ENCODE measurements around the gene DIPK1A.

Gene DIPK1A

GRCh38 chr1:92857817-92858216 is 103.4 kb downstream of the DIPK1A start:
- Histone ChIP-seq H3K27ac (ENCODE audit: low read depth, low read length) (no peak overlapping the region), H3K36me3 (ENCODE audit: insufficient read depth, low read length) (no peaks in the 10 kb centered on the region), H3K9ac (ENCODE audit: low read length) (no peak overlapping the region), H3K27me3 (ENCODE audit: control insufficient read depth in 1 of 2, insufficient read depth in 2 of 2, low read length in 2 of 2) (no peaks in the 10 kb centered on the region), H3K4me3 (ENCODE audit: low read depth in 1 of 2, low read length in 2 of 2) (no peak overlapping the region), H3K9me3 (ENCODE audit: low read length) (no peaks in the 10 kb centered on the region), H3K4me1 (ENCODE audit: insufficient read depth, low read length) (no peaks in the 10 kb centered on the region)

GRCh38 chr1:92855236-92855635 is 106.0 kb downstream of the DIPK1A start:
- H3K27me3 ChIP-seq (ENCODE audit: control insufficient read depth in 1 of 2, insufficient read depth in 2 of 2, low read length in 2 of 2): no peaks in the 10 kb centered on the region
- H3K27ac ChIP-seq (ENCODE audit: low read depth, low read length): no peak overlapping the region
- peaks cover 5% of the 10 kb centered on the region for H3K36me3 ChIP-seq (ENCODE audit: insufficient read depth, low read length)
- H3K4me1 ChIP-seq (ENCODE audit: insufficient read depth, low read length): no peaks in the 10 kb centered on the region
- H3K9me3 ChIP-seq (ENCODE audit: low read length): no peaks in the 10 kb centered on the region
- H3K4me3 ChIP-seq (ENCODE audit: low read depth in 1 of 2, low read length in 2 of 2): no peak overlapping the region
- no peak overlapping the region for H3K9ac ChIP-seq (ENCODE audit: low read length)

GRCh38 chr1:92854101-92854785 is 107.0 kb downstream of the DIPK1A start:
- Histone ChIP-seq H3K36me3 (ENCODE audit: insufficient read depth, low read length) (peaks cover 8% of the 10 kb centered on the region), H3K27ac (ENCODE audit: low read depth, low read length) (no peak overlapping the region), H3K9me3 (ENCODE audit: low read length) (no peaks in the 10 kb centered on the region), H3K27me3 (ENCODE audit: control insufficient read depth in 1 of 2, insufficient read depth in 2 of 2, low read length in 2 of 2) (no peaks in the 10 kb centered on the region), H3K4me3 (ENCODE audit: low read depth in 1 of 2, low read length in 2 of 2) (no peak overlapping the region), H3K4me1 (ENCODE audit: insufficient read depth, low read length) (no peaks in the 10 kb centered on the region), H3K9ac (ENCODE audit: low read length) (no peak overlapping the region)

GRCh38 chr1:92853299-92853698 is 108.0 kb downstream of the DIPK1A start:
- no peaks in the 10 kb centered on the region for H3K9me3 ChIP-seq (ENCODE audit: low read length)
- H3K4me1 ChIP-seq (ENCODE audit: insufficient read depth, low read length): no peaks in the 10 kb centered on the region
- H3K4me3 ChIP-seq (ENCODE audit: low read depth in 1 of 2, low read length in 2 of 2): no peak overlapping the region
- no peaks in the 10 kb centered on the region for H3K27me3 ChIP-seq (ENCODE audit: control insufficient read depth in 1 of 2, insufficient read depth in 2 of 2, low read length in 2 of 2)
- no peak overlapping the region for H3K9ac ChIP-seq (ENCODE audit: low read length)
- no peak overlapping the region for H3K27ac ChIP-seq (ENCODE audit: low read depth, low read length)
- peaks cover 8% of the 10 kb centered on the region for H3K36me3 ChIP-seq (ENCODE audit: insufficient read depth, low read length)

GRCh38 chr1:92851729-92852128 is 109.5 kb downstream of the DIPK1A start:
- peaks cover 8% of the 10 kb centered on the region for H3K36me3 ChIP-seq (ENCODE audit: insufficient read depth, low read length)
- no peak overlapping the region for H3K27ac ChIP-seq (ENCODE audit: low read depth, low read length)
- no peak overlapping the region for H3K9ac ChIP-seq (ENCODE audit: low read length)
- no peaks in the 10 kb centered on the region for H3K9me3 ChIP-seq (ENCODE audit: low read length)
- no peak overlapping the region for H3K4me3 ChIP-seq (ENCODE audit: low read depth in 1 of 2, low read length in 2 of 2)
- no peaks in the 10 kb centered on the region for H3K4me1 ChIP-seq (ENCODE audit: insufficient read depth, low read length)
- H3K27me3 ChIP-seq (ENCODE audit: control insufficient read depth in 1 of 2, insufficient read depth in 2 of 2, low read length in 2 of 2): no peaks in the 10 kb centered on the region

GRCh38 chr1:92850019-92850418 is 111.2 kb downstream of the DIPK1A start:
- no peak overlapping the region for H3K27ac ChIP-seq (ENCODE audit: low read depth, low read length)
- no peak overlapping the region for H3K9ac ChIP-seq (ENCODE audit: low read length)
- H3K27me3 ChIP-seq (ENCODE audit: control insufficient read depth in 1 of 2, insufficient read depth in 2 of 2, low read length in 2 of 2): no peaks in the 10 kb centered on the region
- H3K4me1 ChIP-seq (ENCODE audit: insufficient read depth, low read length): no peaks in the 10 kb centered on the region
- H3K36me3 ChIP-seq (ENCODE audit: insufficient read depth, low read length): peaks cover 8% of the 10 kb centered on the region
- no peaks in the 10 kb centered on the region for H3K9me3 ChIP-seq (ENCODE audit: low read length)
- no peak overlapping the region for H3K4me3 ChIP-seq (ENCODE audit: low read depth in 1 of 2, low read length in 2 of 2)

GRCh38 chr1:92848201-92848600 is 113.1 kb downstream of the DIPK1A start:
- Histone ChIP-seq H3K9me3 (ENCODE audit: low read length) (no peaks in the 10 kb centered on the region), H3K27me3 (ENCODE audit: control insufficient read depth in 1 of 2, insufficient read depth in 2 of 2, low read length in 2 of 2) (no peaks in the 10 kb centered on the region), H3K9ac (ENCODE audit: low read length) (no peak overlapping the region), H3K4me3 (ENCODE audit: low read depth in 1 of 2, low read length in 2 of 2) (no peak overlapping the region), H3K4me1 (ENCODE audit: insufficient read depth, low read length) (no peaks in the 10 kb centered on the region), H3K36me3 (ENCODE audit: insufficient read depth, low read length) (peaks cover 18% of the 10 kb centered on the region), H3K27ac (ENCODE audit: low read depth, low read length) (no peak overlapping the region)

GRCh38 chr1:92845908-92846307 is 115.4 kb downstream of the DIPK1A start:
- Histone ChIP-seq H3K9me3 (ENCODE audit: low read length) (no peaks in the 10 kb centered on the region), H3K27ac (ENCODE audit: low read depth, low read length) (no peak overlapping the region), H3K36me3 (ENCODE audit: insufficient read depth, low read length) (peaks cover 38% of the 10 kb centered on the region), H3K9ac (ENCODE audit: low read length) (no peak overlapping the region), H3K4me1 (ENCODE audit: insufficient read depth, low read length) (no peaks in the 10 kb centered on the region), H3K27me3 (ENCODE audit: control insufficient read depth in 1 of 2, insufficient read depth in 2 of 2, low read length in 2 of 2) (no peaks in the 10 kb centered on the region), H3K4me3 (ENCODE audit: low read depth in 1 of 2, low read length in 2 of 2) (no peak overlapping the region)

- H3K27me3 ChIP-seq (ENCODE audit: control insufficient read depth in 1 of 2, insufficient read depth in 2 of 2, low read length in 2 of 2): no peaks in the 10 kb centered on the region
- no peaks in the 10 kb centered on the region for H3K9me3 ChIP-seq (ENCODE audit: low read length)
- H3K9ac ChIP-seq (ENCODE audit: low read length): no peak overlapping the region
- H3K4me3 ChIP-seq (ENCODE audit: low read depth in 1 of 2, low read length in 2 of 2): no peak overlapping the region
- H3K4me1 ChIP-seq (ENCODE audit: insufficient read depth, low read length): peaks cover 2% of the 10 kb centered on the region
- peaks cover 44% of the 10 kb centered on the region for H3K36me3 ChIP-seq (ENCODE audit: insufficient read depth, low read length)
- no peak overlapping the region for H3K27ac ChIP-seq (ENCODE audit: low read depth, low read length)
Measured at GRCh38 chr1:92844439-92844838, 116.8 kb downstream of the DIPK1A start.

- Histone ChIP-seq H3K9ac (ENCODE audit: low read length) (no peak overlapping the region), H3K36me3 (ENCODE audit: insufficient read depth, low read length) (peaks cover 49% of the 10 kb centered on the region), H3K4me3 (ENCODE audit: low read depth in 1 of 2, low read length in 2 of 2) (no peak overlapping the region)
Measured at GRCh38 chr1:92843429-92844352, 117.6 kb downstream of the DIPK1A start.

GRCh38 chr1:92843046-92843423 is 118.2 kb downstream of the DIPK1A start:
- no peak overlapping the region for H3K27ac ChIP-seq (ENCODE audit: low read depth, low read length)
- H3K9me3 ChIP-seq (ENCODE audit: low read length): no peaks in the 10 kb centered on the region
- H3K36me3 ChIP-seq (ENCODE audit: insufficient read depth, low read length): peaks cover 56% of the 10 kb centered on the region
- no peak overlapping the region for H3K9ac ChIP-seq (ENCODE audit: low read length)
- no peaks in the 10 kb centered on the region for H3K27me3 ChIP-seq (ENCODE audit: control insufficient read depth in 1 of 2, insufficient read depth in 2 of 2, low read length in 2 of 2)
- H3K4me3 ChIP-seq (ENCODE audit: low read depth in 1 of 2, low read length in 2 of 2): no peak overlapping the region
- H3K4me1 ChIP-seq (ENCODE audit: insufficient read depth, low read length): peaks cover 6% of the 10 kb centered on the region

More at GRCh38 chr1:92843429-92844352, 117.6 kb downstream of the DIPK1A start:
- H3K4me1 ChIP-seq (ENCODE audit: insufficient read depth, low read length): peaks cover 6% of the 10 kb centered on the region
- H3K9me3 ChIP-seq (ENCODE audit: low read length): no peaks in the 10 kb centered on the region
- no peak overlapping the region for H3K27ac ChIP-seq (ENCODE audit: low read depth, low read length)
- H3K27me3 ChIP-seq (ENCODE audit: control insufficient read depth in 1 of 2, insufficient read depth in 2 of 2, low read length in 2 of 2): no peaks in the 10 kb centered on the region

Data from muscle layer of colon (tissue), 2 donors.